ENCODE results near the gene BSDC1. TPM values are rescaled to one million over a fixed set of nuclear protein-coding genes. Genes with fewer than 3 reads are reported as not detected.
A peak's percentile ranks its signal among the peaks of the same experiment; 100 is the strongest.
"Not testable (repeated sequence)": the region's sequence is repeated elsewhere in the genome, so short reads cannot be mapped to it uniquely, and the experiment has no call there.

The BSDC1 gene
- total RNA-seq, 1 experiment from 2014 or later: 45.1 TPM

DNA sequence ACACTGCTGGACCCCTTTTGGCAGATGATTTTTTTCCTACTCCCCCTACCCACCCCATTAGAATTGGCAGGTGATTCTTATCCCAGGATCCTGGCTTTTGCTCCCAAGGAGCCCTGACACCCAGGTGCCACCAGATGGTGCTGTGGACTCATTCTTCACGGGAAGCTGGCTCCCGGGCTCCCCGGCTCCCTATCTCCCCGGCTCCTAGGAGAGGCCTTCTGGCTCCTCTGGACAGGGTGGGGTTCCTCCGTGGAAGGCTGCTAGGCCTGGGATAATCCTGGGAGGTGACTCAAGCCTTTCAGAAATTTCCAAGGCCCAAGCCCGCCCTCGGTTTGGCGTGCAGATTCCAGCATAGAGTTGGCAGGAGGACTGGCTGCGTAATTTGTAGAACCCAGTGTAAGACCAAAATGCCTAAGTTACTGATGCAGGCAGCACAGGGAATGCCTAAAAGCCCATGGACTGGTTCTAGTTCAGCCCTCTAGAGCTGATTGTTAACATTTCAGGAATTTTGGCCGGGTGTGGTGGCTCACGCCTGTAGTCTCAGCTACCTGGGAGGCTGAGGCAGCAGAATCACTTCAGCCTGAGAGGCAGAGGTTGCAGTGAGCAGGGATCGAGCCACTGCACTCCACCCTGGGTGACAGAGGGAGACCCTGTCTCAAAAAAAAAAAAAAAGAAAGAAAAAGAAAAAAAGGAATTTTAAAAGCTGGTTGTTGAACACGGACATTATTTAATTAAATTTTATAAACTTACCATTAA lies 6.8 kb upstream of the BSDC1 start:
- no peaks in the 10 kb centered on the region for H3K79me2 ChIP-seq (ENCODE audit: low read length)
- no peak overlapping the region for H2AFZ ChIP-seq (ENCODE audit: low read length)
- no peaks in the 10 kb centered on the region for H3K9me3 ChIP-seq (ENCODE audit: low read length)
- no peaks in the 10 kb centered on the region for H4K20me1 ChIP-seq (ENCODE audit: insufficient read depth, low read depth, low read length)
- H3K36me3 ChIP-seq (ENCODE audit: insufficient read depth, low read length): no peaks in the 10 kb centered on the region
- no peak overlapping the region for H3K4me3 ChIP-seq (ENCODE audit: low read length)
- no peaks in the 10 kb centered on the region for H3K27me3 ChIP-seq (ENCODE audit: low read length)
- H3K9me2 ChIP-seq (replicated peaks; ENCODE audit: insufficient read depth, low read length): no peaks in the 10 kb centered on the region
- no peak overlapping the region for H3K27ac ChIP-seq (ENCODE audit: low read length)
- peak; percentile 76 for DNase-seq
- peak overlapping the region; percentile 11 for H3K4me2 ChIP-seq (ENCODE audit: low read depth, low read length, poor library complexity, severe bottlenecking)
- 0 out of 2 replicates have a peak overlapping the region, but pooled peaks have one; percentile 38 for H3K9ac ChIP-seq (ENCODE audit: low read length)
- no peaks in the 10 kb centered on the region for H3K4me1 ChIP-seq (ENCODE audit: low read length)

DNA sequence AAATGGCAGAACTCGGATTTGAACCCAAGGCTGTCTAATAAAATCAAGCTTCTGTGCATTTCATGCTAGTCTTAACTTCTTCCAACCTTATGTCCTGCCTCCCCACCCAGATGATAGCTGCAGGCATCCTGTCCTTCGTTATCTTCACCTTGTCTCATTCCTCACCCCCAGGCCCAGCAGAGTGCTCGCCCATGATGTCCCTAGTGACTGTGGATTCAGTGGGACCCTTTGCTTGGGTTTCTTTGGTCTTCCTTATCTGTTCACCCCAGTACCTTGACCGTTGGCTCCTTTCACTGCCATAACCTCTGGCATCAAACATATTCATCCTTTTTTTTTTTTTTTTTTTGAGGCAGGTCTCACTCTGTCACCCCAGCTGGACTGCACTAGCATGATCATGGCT lies 5.6 kb upstream of the BSDC1 start:
- no peak overlapping the region for H3K27ac ChIP-seq (ENCODE audit: low read length)
- peaks cover 4% of the 10 kb centered on the region for H3K4me1 ChIP-seq (ENCODE audit: low read length)
- DNase-seq: no peak
- no peaks in the 10 kb centered on the region for H3K36me3 ChIP-seq (ENCODE audit: insufficient read depth, low read length)
- no peaks in the 10 kb centered on the region for H3K27me3 ChIP-seq (ENCODE audit: low read length)
- H3K79me2 ChIP-seq (ENCODE audit: low read length): no peaks in the 10 kb centered on the region
- no peaks in the 10 kb centered on the region for H3K9me2 ChIP-seq (replicated peaks; ENCODE audit: insufficient read depth, low read length)
- no peaks in the 10 kb centered on the region for H4K20me1 ChIP-seq (ENCODE audit: insufficient read depth, low read depth, low read length)
- no peak overlapping the region for H3K4me2 ChIP-seq (ENCODE audit: low read depth, low read length, poor library complexity, severe bottlenecking)
- H3K9ac ChIP-seq (ENCODE audit: low read length): no peak overlapping the region
- no peak overlapping the region for H3K4me3 ChIP-seq (ENCODE audit: low read length)
- no peaks in the 10 kb centered on the region for H3K9me3 ChIP-seq (ENCODE audit: low read length)
- H2AFZ ChIP-seq (ENCODE audit: low read length): no peak overlapping the region

DNA sequence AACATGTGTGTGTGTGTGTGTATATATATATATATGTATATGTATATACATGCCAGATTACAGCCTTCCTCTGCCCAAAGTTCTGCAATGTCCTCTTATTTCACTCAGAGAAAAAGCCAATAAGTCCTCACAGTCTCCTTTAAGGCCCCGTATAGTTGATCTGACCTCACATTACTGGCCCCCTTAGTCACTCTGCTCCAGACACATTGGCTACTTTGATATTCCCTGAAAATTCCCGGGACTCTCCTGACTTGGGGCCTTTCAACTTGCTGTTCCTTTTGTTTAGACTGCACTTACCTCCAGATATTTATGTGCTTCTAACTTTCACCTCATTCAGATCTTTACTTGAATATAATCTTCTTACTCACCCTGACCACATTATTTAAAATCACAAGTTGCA lies 4.2 kb upstream of the BSDC1 start:
- Histone ChIP-seq H3K9me2 (replicated peaks; ENCODE audit: insufficient read depth, low read length) (no peaks in the 10 kb centered on the region), H3K36me3 (ENCODE audit: insufficient read depth, low read length) (no peaks in the 10 kb centered on the region), H3K4me3 (ENCODE audit: low read length) (no peak overlapping the region), H3K79me2 (ENCODE audit: low read length) (peaks cover 7% of the 10 kb centered on the region), H3K4me2 (ENCODE audit: low read depth, low read length, poor library complexity, severe bottlenecking) (no peak overlapping the region), H3K27ac (ENCODE audit: low read length) (no peak overlapping the region), H3K27me3 (ENCODE audit: low read length) (no peaks in the 10 kb centered on the region), H3K4me1 (ENCODE audit: low read length) (peaks cover 9% of the 10 kb centered on the region), H4K20me1 (ENCODE audit: insufficient read depth, low read depth, low read length) (no peaks in the 10 kb centered on the region), H3K9ac (ENCODE audit: low read length) (no peak overlapping the region), H2AFZ (ENCODE audit: low read length) (no peak overlapping the region), H3K9me3 (ENCODE audit: low read length) (no peaks in the 10 kb centered on the region)
- DNase-seq: no peak

DNA sequence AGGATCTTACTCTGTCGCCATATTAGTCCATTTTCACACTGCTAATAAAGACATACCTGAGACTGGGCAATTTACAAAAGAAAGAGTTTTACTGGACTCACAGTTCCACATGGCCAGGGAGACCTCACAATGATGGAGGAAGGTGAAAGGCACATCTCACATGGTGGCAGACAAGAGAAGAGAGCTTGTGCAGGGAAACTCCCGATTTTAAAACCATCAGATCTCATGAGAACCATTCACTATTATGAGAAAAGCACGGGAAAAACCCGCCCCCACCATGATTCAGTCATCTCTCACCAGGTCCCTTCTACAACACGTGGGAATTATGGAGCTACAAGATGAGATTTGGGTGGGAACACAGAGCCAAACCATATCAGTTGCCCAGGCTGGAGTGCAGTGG lies 2.3 kb upstream of the BSDC1 start:
- not testable (repeated sequence) for DNase-seq; H3K36me3 ChIP-seq (ENCODE audit: insufficient read depth, low read length); H3K4me2 ChIP-seq (ENCODE audit: low read depth, low read length, poor library complexity, severe bottlenecking); H3K4me3 ChIP-seq (ENCODE audit: low read length); H3K9ac ChIP-seq (ENCODE audit: low read length); H3K27me3 ChIP-seq (ENCODE audit: low read length); H3K27ac ChIP-seq (ENCODE audit: low read length); H3K9me2 ChIP-seq (replicated peaks; ENCODE audit: insufficient read depth, low read length); H4K20me1 ChIP-seq (ENCODE audit: insufficient read depth, low read depth, low read length); H3K9me3 ChIP-seq (ENCODE audit: low read length); H2AFZ ChIP-seq (ENCODE audit: low read length)
- peaks cover 26% of the 10 kb centered on the region for H3K79me2 ChIP-seq (ENCODE audit: low read length)
- H3K4me1 ChIP-seq (ENCODE audit: low read length): peaks cover 16% of the 10 kb centered on the region

DNA sequence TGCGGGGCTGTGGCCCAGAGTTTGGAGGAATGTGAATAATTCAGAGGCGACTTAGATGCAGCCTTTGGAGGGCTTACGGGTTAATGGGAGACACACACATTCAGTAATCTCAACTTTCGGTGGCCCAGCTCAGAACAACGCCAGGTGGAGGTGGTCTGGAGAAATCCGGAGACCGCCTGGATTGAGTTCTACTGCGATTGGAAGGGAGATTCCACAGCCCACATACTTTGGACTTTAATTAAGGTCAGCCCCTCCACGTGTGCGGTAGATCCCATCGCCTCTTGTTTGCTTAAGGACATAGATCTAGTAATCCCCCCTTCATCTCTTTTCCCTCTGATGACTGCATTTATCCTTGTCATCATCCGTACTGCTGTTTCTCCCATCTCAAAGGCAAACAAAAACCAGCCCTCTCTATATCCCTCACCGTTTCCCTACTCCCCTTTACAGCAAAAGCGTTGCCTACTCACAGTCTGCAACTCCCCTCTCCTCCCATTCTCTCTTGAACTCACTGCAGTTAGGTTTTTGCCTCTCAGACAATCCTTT lies 720 bp upstream of the BSDC1 start:
- peak overlapping the region; percentile 90 for H3K4me2 ChIP-seq (ENCODE audit: low read depth, low read length, poor library complexity, severe bottlenecking)
- H2AFZ ChIP-seq (ENCODE audit: low read length): peak overlapping the region; percentile 94
- peaks cover 28% of the 10 kb centered on the region for H3K79me2 ChIP-seq (ENCODE audit: low read length)
- H3K9me2 ChIP-seq (replicated peaks; ENCODE audit: insufficient read depth, low read length): no peaks in the 10 kb centered on the region
- no peaks in the 10 kb centered on the region; the same call in 1 of the 2 replicates for H3K36me3 ChIP-seq (ENCODE audit: insufficient read depth, low read length)
- H3K9me3 ChIP-seq (ENCODE audit: low read length): no peaks in the 10 kb centered on the region
- no peaks in the 10 kb centered on the region for H4K20me1 ChIP-seq (ENCODE audit: insufficient read depth, low read depth, low read length)
- peak overlapping the region; percentile 16; the same call in 1 of the 2 replicates for H3K27ac ChIP-seq (ENCODE audit: low read length)
- no peak for DNase-seq
- H3K4me1 ChIP-seq (ENCODE audit: low read length): peaks cover 16% of the 10 kb centered on the region
- H3K9ac ChIP-seq (ENCODE audit: low read length): peak overlapping the region; percentile 75
- peak overlapping the region; percentile 92 for H3K4me3 ChIP-seq (ENCODE audit: low read length)
- H3K27me3 ChIP-seq (ENCODE audit: low read length): no peaks in the 10 kb centered on the region

DNA sequence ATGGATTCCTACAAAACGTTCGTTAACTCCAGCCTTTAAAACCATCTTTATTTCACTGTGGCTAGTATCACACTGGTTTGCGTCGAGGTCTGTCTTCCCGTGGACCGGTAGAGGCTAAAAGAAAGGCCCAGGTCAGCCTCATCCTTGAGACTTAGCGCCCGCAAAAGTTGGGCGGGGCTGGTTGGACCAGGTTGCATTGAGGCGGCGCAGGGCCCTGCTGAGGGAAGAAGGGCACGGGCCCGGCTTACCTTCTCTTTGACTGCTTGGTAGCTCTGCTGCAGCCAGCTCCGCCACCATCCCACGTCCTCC lies 455 bp downstream of the BSDC1 start:
- H3K79me2 ChIP-seq (ENCODE audit: low read length): peaks cover 28% of the 10 kb centered on the region
- H3K4me2 ChIP-seq (ENCODE audit: low read depth, low read length, poor library complexity, severe bottlenecking): peak overlapping the region; percentile 97
- H3K9ac ChIP-seq (ENCODE audit: low read length): peak overlapping the region; percentile 84
- H3K27ac ChIP-seq (ENCODE audit: low read length): no peak overlapping the region
- DNase-seq: peak; percentile 61
- H3K27me3 ChIP-seq (ENCODE audit: low read length): no peaks in the 10 kb centered on the region
- peaks cover 16% of the 10 kb centered on the region for H3K4me1 ChIP-seq (ENCODE audit: low read length)
- no peaks in the 10 kb centered on the region for H3K9me3 ChIP-seq (ENCODE audit: low read length)
- H2AFZ ChIP-seq (ENCODE audit: low read length): peak overlapping the region; percentile 74; the same call in 1 of the 2 replicates
- no peaks in the 10 kb centered on the region for H3K9me2 ChIP-seq (replicated peaks; ENCODE audit: insufficient read depth, low read length)
- no peaks in the 10 kb centered on the region for H4K20me1 ChIP-seq (ENCODE audit: insufficient read depth, low read depth, low read length)
- H3K4me3 ChIP-seq (ENCODE audit: low read length): peak overlapping the region; percentile 92
- H3K36me3 ChIP-seq (ENCODE audit: insufficient read depth, low read length): peaks cover 3% of the 10 kb centered on the region; the same call in 1 of the 2 replicates

DNA sequence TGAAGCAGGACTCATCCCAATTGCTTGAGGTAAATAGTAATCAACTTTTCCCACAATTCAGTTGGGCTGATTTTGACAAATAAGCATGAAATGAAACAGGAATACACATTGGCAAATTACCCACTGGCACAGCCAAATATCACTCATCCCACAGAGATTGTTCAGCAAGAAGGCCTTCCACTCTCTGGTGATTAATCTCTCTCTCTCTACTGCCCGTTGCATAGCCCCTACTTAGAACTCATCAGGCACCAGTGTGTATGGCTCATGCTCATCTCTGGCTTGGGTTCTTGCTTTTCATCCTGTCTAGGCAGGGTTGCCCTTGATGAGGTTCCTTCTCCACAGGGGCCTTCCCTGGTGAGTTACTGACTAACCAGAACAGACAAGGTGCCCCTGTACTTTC lies 1.1 kb downstream of the BSDC1 start:
- no peak overlapping the region for H3K27ac ChIP-seq (ENCODE audit: low read length)
- H3K9ac ChIP-seq (ENCODE audit: low read length): peak overlapping the region; percentile 84
- peaks cover 28% of the 10 kb centered on the region for H3K79me2 ChIP-seq (ENCODE audit: low read length)

DNA sequence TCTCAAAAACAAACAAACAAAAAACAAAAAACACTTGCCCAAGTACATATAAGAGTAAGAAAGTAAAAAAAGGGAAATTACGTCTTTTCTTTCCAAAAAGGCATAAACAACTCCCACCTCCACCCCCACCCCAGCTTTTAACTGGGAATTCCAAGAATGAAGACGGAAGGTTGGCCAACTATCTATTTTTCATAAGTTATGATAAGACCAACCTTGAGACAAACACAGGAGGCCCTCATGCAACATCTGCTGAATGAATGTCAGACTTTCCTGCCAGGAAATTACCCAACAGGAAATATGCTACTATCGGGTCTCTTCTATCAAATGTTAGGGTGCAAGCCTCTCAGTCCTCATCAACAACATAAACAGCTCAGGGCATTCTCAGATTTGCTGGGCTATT lies 1.9 kb downstream of the BSDC1 start:
- Histone ChIP-seq H3K27ac (ENCODE audit: low read length) (no peak overlapping the region), H4K20me1 (ENCODE audit: insufficient read depth, low read depth, low read length) (no peaks in the 10 kb centered on the region), H3K36me3 (ENCODE audit: insufficient read depth, low read length) (peaks cover 3% of the 10 kb centered on the region; the same call in 1 of the 2 replicates), H3K79me2 (ENCODE audit: low read length) (peaks cover 28% of the 10 kb centered on the region), H3K9ac (ENCODE audit: low read length) (no peak overlapping the region), H3K4me1 (ENCODE audit: low read length) (peaks cover 16% of the 10 kb centered on the region), H3K4me2 (ENCODE audit: low read depth, low read length, poor library complexity, severe bottlenecking) (peak overlapping the region; percentile 6), H3K4me3 (ENCODE audit: low read length) (no peak overlapping the region), H3K9me3 (ENCODE audit: low read length) (no peaks in the 10 kb centered on the region), H3K27me3 (ENCODE audit: low read length) (no peaks in the 10 kb centered on the region), H2AFZ (ENCODE audit: low read length) (no peak overlapping the region), H3K9me2 (replicated peaks; ENCODE audit: insufficient read depth, low read length) (no peaks in the 10 kb centered on the region)
- no peak for DNase-seq

More for the DNA sequence above, 1.1 kb downstream of the BSDC1 start:
- Histone ChIP-seq H2AFZ (ENCODE audit: low read length) (no peak overlapping the region), H3K4me2 (ENCODE audit: low read depth, low read length, poor library complexity, severe bottlenecking) (peak overlapping the region; percentile 97), H4K20me1 (ENCODE audit: insufficient read depth, low read depth, low read length) (no peaks in the 10 kb centered on the region), H3K27me3 (ENCODE audit: low read length) (no peaks in the 10 kb centered on the region), H3K9me2 (replicated peaks; ENCODE audit: insufficient read depth, low read length) (no peaks in the 10 kb centered on the region), H3K4me3 (ENCODE audit: low read length) (peak overlapping the region; percentile 92), H3K4me1 (ENCODE audit: low read length) (peaks cover 16% of the 10 kb centered on the region), H3K9me3 (ENCODE audit: low read length) (no peaks in the 10 kb centered on the region), H3K36me3 (ENCODE audit: insufficient read depth, low read length) (peaks cover 3% of the 10 kb centered on the region; the same call in 1 of the 2 replicates)
- no peak for DNase-seq

Data from Karpas-422 (cell line).